ENCODE measurements around the gene RBM42. TPM values are rescaled to one million over a fixed set of nuclear protein-coding genes. Genes with fewer than 3 reads are reported as not detected.
"Not testable (repeated sequence)": the region's sequence is repeated elsewhere in the genome, so short reads cannot be mapped to it uniquely, and the experiment has no call there.

Gene RBM42
- total RNA-seq, 2 experiments from 2014 or later: 87.5 to 94.4 TPM

GRCh38 chr19:35607170-35607569 lies 21.7 kb upstream of the RBM42 start:
- CTCF ChIA-PET: interaction anchor here (1.2 kb wide), 1 partner anchor 57 kb away, joined by 4 read pairs; no protein-coding TSS in a partner anchor
- peaks cover 11% of the 10 kb centered on the region for H3K9me3 Mint-ChIP-seq (ENCODE audit: low read depth)
- H3K4me3 Mint-ChIP-seq; H3K27ac Mint-ChIP-seq; POLR2A ChIA-PET; intact Hi-C loops (cut with DNase I, micrococcal nuclease); ATAC-seq; H3K27me3 Mint-ChIP-seq; H3K36me3 Mint-ChIP-seq (ENCODE audit: low read depth); DNase-seq: not testable (repeated sequence)
- peaks cover 18% of the 10 kb centered on the region for H3K4me1 Mint-ChIP-seq

- CTCF ChIA-PET: interaction anchor here (1.2 kb wide), 1 partner anchor 58 kb away, joined by 4 read pairs; no protein-coding TSS in a partner anchor
- no peak overlapping the region for H3K27ac Mint-ChIP-seq
- no peak overlapping the region for H3K4me3 Mint-ChIP-seq
- no peaks in the 10 kb centered on the region for H3K36me3 Mint-ChIP-seq (ENCODE audit: low read depth)
- no peaks in the 10 kb centered on the region for H3K27me3 Mint-ChIP-seq
- ATAC-seq (no peak), DNase-seq (no peak)
- H3K4me1 Mint-ChIP-seq: peaks cover 19% of the 10 kb centered on the region
- peaks cover 11% of the 10 kb centered on the region for H3K9me3 Mint-ChIP-seq (ENCODE audit: low read depth)
- intact Hi-C loops (cut with DNase I, micrococcal nuclease): no loop called here
- POLR2A ChIA-PET: no interaction called here
Measured at GRCh38 chr19:35607661-35608060, 21.2 kb upstream of the RBM42 start.

- H3K4me1 Mint-ChIP-seq: peaks cover 19% of the 10 kb centered on the region
- DNase-seq (peak; percentile 21), ATAC-seq (no peak)
- H3K9me3 Mint-ChIP-seq (ENCODE audit: low read depth): peaks cover 11% of the 10 kb centered on the region
- no peaks in the 10 kb centered on the region for H3K27me3 Mint-ChIP-seq
- CTCF ChIA-PET: interaction anchor here (1.0 to 1.2 kb wide), 2 partner anchors 16 to 58 kb away, joined by 3 to 4 read pairs; no protein-coding TSS in a partner anchor
- no peak overlapping the region for H3K4me3 Mint-ChIP-seq
- peak overlapping the region; percentile 16 for H3K27ac Mint-ChIP-seq
- no peaks in the 10 kb centered on the region for H3K36me3 Mint-ChIP-seq (ENCODE audit: low read depth)
- POLR2A ChIA-PET: no interaction called here
- intact Hi-C loops (cut with DNase I, micrococcal nuclease): no loop called here
Measured at GRCh38 chr19:35608251-35608650, 20.6 kb upstream of the RBM42 start.

GRCh38 chr19:35609851-35610353 lies 18.9 kb upstream of the RBM42 start:
- peak; percentile 35 for DNase-seq
- intact Hi-C loops (cut with DNase I, micrococcal nuclease): loop anchor here in 1 of 2 experiments (5.0 kb wide), 1 partner anchor 258 kb away; no protein-coding TSS in a partner anchor

GRCh38 chr19:35612224-35612558 lies 16.6 kb upstream of the RBM42 start:
- Mint-ChIP-seq H3K4me1 (peaks cover 23% of the 10 kb centered on the region), H3K4me3 (peak overlapping the region; percentile 81), H3K36me3 (ENCODE audit: low read depth) (peaks cover 12% of the 10 kb centered on the region), H3K9me3 (ENCODE audit: low read depth) (peaks cover 11% of the 10 kb centered on the region), H3K27ac (peak overlapping the region; percentile 90), H3K27me3 (no peaks in the 10 kb centered on the region)
- ChIA-PET CTCF (interaction anchor here (0.6 to 1.4 kb wide), 7 partner anchors 10 to 494 kb away, joined by 3 to 5 read pairs (median 3); no protein-coding TSS in a partner anchor), POLR2A (interaction anchor here (1.0 kb wide), 1 partner anchor 16 kb away, joined by 3 read pairs; no protein-coding TSS in a partner anchor)
- ATAC-seq (no peak), DNase-seq (no peak)
- intact Hi-C loops (cut with DNase I, micrococcal nuclease): loop anchor here (1.0 to 5.0 kb wide), 8 partner anchors 16 to 343 kb away; partner anchors contain the start of genes COX6B1 (in 1 of the 2) and TMEM147 (in 1 of the 2)

More at GRCh38 chr19:35609851-35610353, 18.9 kb upstream of the RBM42 start:
- H3K9me3 Mint-ChIP-seq (ENCODE audit: low read depth): peaks cover 11% of the 10 kb centered on the region
- no peaks in the 10 kb centered on the region for H3K27me3 Mint-ChIP-seq
- H3K27ac Mint-ChIP-seq: peak overlapping the region; percentile 44
- peaks cover 1% of the 10 kb centered on the region for H3K36me3 Mint-ChIP-seq (ENCODE audit: low read depth)
- ChIA-PET POLR2A (interaction anchor here (0.7 kb wide), 1 partner anchor 12 kb away, joined by 3 read pairs; no protein-coding TSS in a partner anchor), CTCF (no interaction called here)
- peak; percentile 15 for ATAC-seq
- H3K4me1 Mint-ChIP-seq: peaks cover 23% of the 10 kb centered on the region
- no peak overlapping the region for H3K4me3 Mint-ChIP-seq

- Mint-ChIP-seq H3K36me3 (ENCODE audit: low read depth) (peaks cover 12% of the 10 kb centered on the region), H3K27me3 (no peaks in the 10 kb centered on the region), H3K4me3 (peak within 1 kb of the TSS; percentile 81), H3K4me1 (peaks cover 23% of the 10 kb centered on the region), H3K9me3 (ENCODE audit: low read depth) (peaks cover 8% of the 10 kb centered on the region), H3K27ac (peak within 1 kb of the TSS; percentile 90)
- ChIA-PET CTCF (interaction anchor here (0.6 to 1.4 kb wide), 8 partner anchors 11 to 494 kb away, joined by 3 to 5 read pairs (median 4); no protein-coding TSS in a partner anchor), POLR2A (interaction anchor here (0.7 to 1.0 kb wide), 2 partner anchors 16 to 36 kb away, joined by 3 to 8 read pairs; no protein-coding TSS in a partner anchor)
- DNase-seq: peak; percentile 98
- intact Hi-C loops (cut with DNase I, micrococcal nuclease): loop anchor here (1.0 to 5.0 kb wide), 8 partner anchors 16 to 343 kb away; partner anchors contain the start of genes COX6B1 (in 1 of the 2) and TMEM147 (in 1 of the 2)
- ATAC-seq: peak; percentile 96
Measured at GRCh38 chr19:35612559-35613321, 16.1 kb upstream of the RBM42 start, which contains the start of gene HAUS5. Gene HAUS5, plus strand, starts transcription at chr19:35612735. Its CDS starts 60 bp downstream, at chr19:35612795.

- no peaks in the 10 kb centered on the region for H3K27me3 Mint-ChIP-seq
- peaks cover 15% of the 10 kb centered on the region for H3K36me3 Mint-ChIP-seq (ENCODE audit: low read depth)
Measured at GRCh38 chr19:35613574-35613973, 15.3 kb upstream of the RBM42 start.

GRCh38 chr19:35615036-35615435 lies 13.8 kb upstream of the RBM42 start:
- no peak for ATAC-seq
- no peaks in the 10 kb centered on the region for H3K27me3 Mint-ChIP-seq
- DNase-seq: no peak
- H3K9me3 Mint-ChIP-seq (ENCODE audit: low read depth): no peaks in the 10 kb centered on the region
- H3K4me1 Mint-ChIP-seq: peaks cover 16% of the 10 kb centered on the region
- peaks cover 15% of the 10 kb centered on the region for H3K36me3 Mint-ChIP-seq (ENCODE audit: low read depth)
- ChIA-PET POLR2A (no interaction called here), CTCF (no interaction called here)
- no peak overlapping the region for H3K27ac Mint-ChIP-seq
- H3K4me3 Mint-ChIP-seq: no peak overlapping the region
- intact Hi-C loops (cut with DNase I, micrococcal nuclease): no loop called here

More at GRCh38 chr19:35613574-35613973, 15.3 kb upstream of the RBM42 start:
- peaks cover 3% of the 10 kb centered on the region for H3K9me3 Mint-ChIP-seq (ENCODE audit: low read depth)
- peak overlapping the region; percentile 90 for H3K27ac Mint-ChIP-seq
- intact Hi-C loops (cut with DNase I, micrococcal nuclease): loop anchor here in 1 of 2 experiments (2.0 to 5.0 kb wide), 2 partner anchors 59 to 261 kb away; no protein-coding TSS in a partner anchor
- POLR2A ChIA-PET: interaction anchor here (0.7 kb wide), 1 partner anchor 35 kb away, joined by 8 read pairs; no protein-coding TSS in a partner anchor
- peak overlapping the region; percentile 81 for H3K4me3 Mint-ChIP-seq
- DNase-seq (no peak), ATAC-seq (no peak)
- H3K4me1 Mint-ChIP-seq: peaks cover 23% of the 10 kb centered on the region
- CTCF ChIA-PET: interaction anchor here (1.1 kb wide), 1 partner anchor 11 kb away, joined by 3 read pairs; no protein-coding TSS in a partner anchor

GRCh38 chr19:35618857-35619256 lies 10.0 kb upstream of the RBM42 start:
- intact Hi-C loops (cut with DNase I, micrococcal nuclease): no loop called here
- ATAC-seq (no peak), DNase-seq (no peak)
- no peak overlapping the region for H3K4me3 Mint-ChIP-seq
- ChIA-PET POLR2A (no interaction called here), CTCF (no interaction called here)
- peaks cover 24% of the 10 kb centered on the region for H3K36me3 Mint-ChIP-seq (ENCODE audit: low read depth)
- no peaks in the 10 kb centered on the region for H3K9me3 Mint-ChIP-seq (ENCODE audit: low read depth)
- H3K27me3 Mint-ChIP-seq: no peaks in the 10 kb centered on the region
- peaks cover under 1% of the 10 kb centered on the region for H3K4me1 Mint-ChIP-seq
- no peak overlapping the region for H3K27ac Mint-ChIP-seq

- H3K4me3 Mint-ChIP-seq: no peak overlapping the region
- CTCF ChIA-PET: no interaction called here
- no peaks in the 10 kb centered on the region for H3K4me1 Mint-ChIP-seq
- H3K36me3 Mint-ChIP-seq (ENCODE audit: low read depth): peaks cover 24% of the 10 kb centered on the region
- intact Hi-C loops (cut with DNase I, micrococcal nuclease): no loop called here
- POLR2A ChIA-PET: no interaction called here
- ATAC-seq (no peak), DNase-seq (no peak)
- H3K9me3 Mint-ChIP-seq (ENCODE audit: low read depth): no peaks in the 10 kb centered on the region
- no peak overlapping the region for H3K27ac Mint-ChIP-seq
- no peaks in the 10 kb centered on the region for H3K27me3 Mint-ChIP-seq
Measured at GRCh38 chr19:35619290-35619923, 9.4 kb upstream of the RBM42 start.

GRCh38 chr19:35620001-35620400 lies 8.8 kb upstream of the RBM42 start:
- no peak overlapping the region for H3K27ac Mint-ChIP-seq
- DNase-seq: no peak
- ATAC-seq: no peak
- H3K4me3 Mint-ChIP-seq: no peak overlapping the region
- ChIA-PET CTCF (no interaction called here), POLR2A (no interaction called here)
- H3K9me3 Mint-ChIP-seq (ENCODE audit: low read depth): no peaks in the 10 kb centered on the region
- no peaks in the 10 kb centered on the region for H3K4me1 Mint-ChIP-seq
- H3K36me3 Mint-ChIP-seq (ENCODE audit: low read depth): peaks cover 23% of the 10 kb centered on the region
- intact Hi-C loops (cut with DNase I, micrococcal nuclease): no loop called here
- no peaks in the 10 kb centered on the region for H3K27me3 Mint-ChIP-seq

Measured in activated CD4-positive, alpha-beta T cell treated with anti-CD3 and anti-CD28 coated beads for 36 hours (primary cell).